ENCODE data around the gene KRTAP15-1.

GRCh38 chr21:30486180-30486579, 46.1 kb downstream of the KRTAP15-1 start:
- no peak for TF ChIP-seq CTCF (IDR thresholded peaks at IDR 0.05 in 4 of 5, conservative IDR thresholded peaks at IDR 0.05 in 1 of 5)
- TF ChIP-seq POLR2A (IDR thresholded peaks at IDR 0.05) = no peak

All from gastrocnemius medialis (tissue), 4 donors.